T-helper 2 cell treated with Interferon-gamma antibody and Interleukin-4, amounts not matched to agents 5 μg/mL and 100 μg/mL, for 36 hours (primary cell): ENCODE results near the gene AP3S1.
A peak's percentile ranks its signal among the peaks of the same experiment; 100 is the strongest.
"Not testable (repeated sequence)": the region's sequence is repeated elsewhere in the genome, so short reads cannot be mapped to it uniquely, and the experiment has no call there.

Source experiments
- DNase-seq: peaks from one replicate; pipeline ENCODE4 v3.0.0; 2021; ENCODE audit warnings: low spot score
- H3K27ac Mint-ChIP-seq: one replicate; pipeline ENCODE4 v1.8.0; 2021; ENCODE audit warnings: mild to moderate bottlenecking, mixed read lengths
- H3K27me3 Mint-ChIP-seq: one replicate; pipeline ENCODE4 v1.8.0; 2021; ENCODE audit warnings: low read depth, mixed read lengths
- H3K36me3 Mint-ChIP-seq: one replicate; pipeline ENCODE4 v1.8.0; 2021; ENCODE audit warnings: low read depth, mixed read lengths
- H3K4me1 Mint-ChIP-seq: one replicate; pipeline ENCODE4 v1.8.0; 2021; ENCODE audit warnings: low read depth, mixed read lengths
- H3K4me3 Mint-ChIP-seq: one replicate; pipeline ENCODE4 v1.8.0; 2022; ENCODE audit warnings: mild to moderate bottlenecking, moderate library complexity, mixed read lengths
- H3K9me3 Mint-ChIP-seq: one replicate; pipeline ENCODE4 v1.8.0; 2021; ENCODE audit warnings: mixed read lengths

AP3S1 gene

GRCh38 chr5:115813719-115814118 is 28.0 kb upstream of the AP3S1 start:
- Mint-ChIP-seq H3K27ac (peak overlapping the region; percentile 47), H3K4me3 (no peak overlapping the region), H3K36me3 (no peaks in the 10 kb centered on the region), H3K9me3 (no peaks in the 10 kb centered on the region), H3K4me1 (peaks cover 35% of the 10 kb centered on the region), H3K27me3 (peaks cover 77% of the 10 kb centered on the region)
- DNase-seq = no peak

GRCh38 chr5:115815006-115815692 is 26.6 kb upstream of the AP3S1 start:
- DNase-seq = no peak
- peak overlapping the region; percentile 60 for H3K4me3 Mint-ChIP-seq
- no peaks in the 10 kb centered on the region for H3K9me3 Mint-ChIP-seq
- H3K36me3 Mint-ChIP-seq = no peaks in the 10 kb centered on the region
- peaks cover 24% of the 10 kb centered on the region for H3K4me1 Mint-ChIP-seq
- peak overlapping the region; percentile 28 for H3K27ac Mint-ChIP-seq
- H3K27me3 Mint-ChIP-seq = peaks cover 84% of the 10 kb centered on the region

- no peak overlapping the region for H3K27ac Mint-ChIP-seq
- no peak for DNase-seq
- no peaks in the 10 kb centered on the region for H3K9me3 Mint-ChIP-seq
- peak overlapping the region; percentile 72 for H3K4me3 Mint-ChIP-seq
- peaks cover 85% of the 10 kb centered on the region for H3K27me3 Mint-ChIP-seq
- peaks cover 23% of the 10 kb centered on the region for H3K4me1 Mint-ChIP-seq
- no peaks in the 10 kb centered on the region for H3K36me3 Mint-ChIP-seq
Observed at GRCh38 chr5:115815693-115816225, 26.0 kb upstream of the AP3S1 start.

GRCh38 chr5:115816226-115817081 is 25.3 kb upstream of the AP3S1 start, which contains the start of gene CDO1:
CDO1 (minus strand) TSS chr5:115816659; CDS start chr5:115816397, 262 bp downstream.
- Mint-ChIP-seq H3K27me3 (peaks cover 84% of the 10 kb centered on the region), H3K9me3 (no peaks in the 10 kb centered on the region), H3K27ac (peak within 1 kb of the TSS; percentile 9), H3K36me3 (no peaks in the 10 kb centered on the region), H3K4me3 (peak within 1 kb of the TSS; percentile 72), H3K4me1 (peaks cover 22% of the 10 kb centered on the region)
- DNase-seq = no peak

DNA sequence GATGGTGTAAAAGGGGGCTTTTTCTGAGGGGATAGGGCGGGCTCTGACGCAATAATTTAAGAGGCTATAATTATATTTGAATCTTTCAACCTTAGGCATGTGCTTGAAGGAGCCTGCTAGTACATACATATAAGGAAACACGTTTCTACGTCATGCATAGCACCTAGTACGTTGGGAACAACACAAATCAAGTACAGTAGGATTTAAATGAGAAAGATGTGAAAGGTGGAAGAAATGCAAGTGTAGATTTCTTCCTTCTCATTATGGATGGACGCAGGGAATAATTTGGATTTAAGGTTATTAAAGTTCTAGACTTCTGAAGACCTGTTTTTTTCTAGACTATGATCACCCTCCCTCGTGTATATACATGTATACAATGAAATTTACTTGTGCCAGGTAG is 24.3 kb upstream of the AP3S1 start:
- DNase-seq = no peak
- H3K4me3 Mint-ChIP-seq = no peak overlapping the region
- peaks cover 22% of the 10 kb centered on the region for H3K4me1 Mint-ChIP-seq
- no peaks in the 10 kb centered on the region for H3K9me3 Mint-ChIP-seq
- no peak overlapping the region for H3K27ac Mint-ChIP-seq
- H3K27me3 Mint-ChIP-seq = peaks cover 81% of the 10 kb centered on the region
- H3K36me3 Mint-ChIP-seq = no peaks in the 10 kb centered on the region

- Mint-ChIP-seq H3K36me3 (no peaks in the 10 kb centered on the region), H3K4me3 (no peak overlapping the region), H3K27me3 (peaks cover 73% of the 10 kb centered on the region), H3K9me3 (peaks cover 7% of the 10 kb centered on the region), H3K4me1 (peaks cover 19% of the 10 kb centered on the region), H3K27ac (no peak overlapping the region)
- DNase-seq = no peak
Observed at GRCh38 chr5:115818821-115819220, 22.9 kb upstream of the AP3S1 start.

- DNase-seq = no peak
- no peak overlapping the region for H3K27ac Mint-ChIP-seq
- no peaks in the 10 kb centered on the region for H3K36me3 Mint-ChIP-seq
- peaks cover 13% of the 10 kb centered on the region for H3K9me3 Mint-ChIP-seq
- peaks cover 56% of the 10 kb centered on the region for H3K27me3 Mint-ChIP-seq
- peaks cover 4% of the 10 kb centered on the region for H3K4me1 Mint-ChIP-seq
- no peak overlapping the region for H3K4me3 Mint-ChIP-seq
Observed at GRCh38 chr5:115820846-115821245, 20.9 kb upstream of the AP3S1 start.

DNA sequence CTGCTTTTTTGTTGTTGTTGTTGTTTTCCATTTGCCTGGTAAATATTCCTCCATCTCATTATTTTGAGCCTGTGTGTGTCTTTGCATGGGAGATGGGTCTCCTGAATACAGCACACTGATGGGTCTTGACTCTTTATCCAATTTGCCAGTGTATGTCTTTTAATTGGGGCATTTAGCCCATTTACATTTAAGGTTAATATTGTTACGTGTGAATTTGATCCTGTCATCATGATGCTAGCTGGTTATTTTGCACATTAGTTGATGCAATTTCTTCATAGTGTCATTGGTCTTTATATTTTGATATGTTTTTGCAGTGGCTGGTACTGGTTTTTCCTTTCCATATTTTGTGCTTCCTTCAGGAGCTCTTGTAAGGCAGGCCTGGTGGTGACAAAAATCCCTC is 16.8 kb upstream of the AP3S1 start:
- H3K27ac Mint-ChIP-seq, H3K4me3 Mint-ChIP-seq, DNase-seq, H3K4me1 Mint-ChIP-seq: not testable (repeated sequence)
- Mint-ChIP-seq H3K27me3 (peaks cover 25% of the 10 kb centered on the region), H3K9me3 (peaks cover 20% of the 10 kb centered on the region), H3K36me3 (peaks cover 25% of the 10 kb centered on the region)

DNA sequence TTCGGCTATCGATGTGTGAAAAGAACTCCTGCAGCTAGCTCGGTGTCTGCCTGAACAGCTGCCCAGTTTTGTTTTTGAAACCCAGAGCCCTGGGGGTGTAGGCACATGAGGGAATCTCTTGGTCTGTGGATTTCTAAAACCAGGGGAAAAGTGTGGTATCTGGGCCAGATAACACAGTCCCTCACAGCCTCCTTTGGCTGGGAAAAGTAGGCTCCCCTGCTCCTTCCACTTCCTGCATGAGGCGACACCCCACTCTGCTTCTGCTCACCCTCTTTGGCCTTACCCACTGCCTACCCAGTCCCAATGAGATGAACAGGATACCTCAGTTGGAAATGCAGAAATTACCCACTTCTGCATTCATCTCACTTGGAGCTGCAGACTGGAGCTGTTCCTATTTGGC is 15.8 kb upstream of the AP3S1 start:
- Mint-ChIP-seq H3K9me3 (peaks cover 20% of the 10 kb centered on the region), H3K4me1 (no peaks in the 10 kb centered on the region), H3K4me3 (no peak overlapping the region), H3K27ac (no peak overlapping the region), H3K27me3 (peaks cover 17% of the 10 kb centered on the region), H3K36me3 (peaks cover 28% of the 10 kb centered on the region)
- DNase-seq = no peak

- peaks cover 8% of the 10 kb centered on the region for H3K9me3 Mint-ChIP-seq
- H3K4me3 Mint-ChIP-seq = no peak overlapping the region
- H3K27me3 Mint-ChIP-seq = no peaks in the 10 kb centered on the region
- no peak for DNase-seq
- no peak overlapping the region for H3K27ac Mint-ChIP-seq
- H3K36me3 Mint-ChIP-seq = peaks cover 49% of the 10 kb centered on the region
- H3K4me1 Mint-ChIP-seq = peaks cover 4% of the 10 kb centered on the region
Observed at GRCh38 chr5:115829913-115830312, 11.8 kb upstream of the AP3S1 start.

GRCh38 chr5:115831163-115831768 is 10.5 kb upstream of the AP3S1 start:
- Mint-ChIP-seq H3K27ac (no peak overlapping the region), H3K4me1 (peaks cover 4% of the 10 kb centered on the region), H3K27me3 (no peaks in the 10 kb centered on the region), H3K36me3 (peaks cover 60% of the 10 kb centered on the region), H3K9me3 (peaks cover 6% of the 10 kb centered on the region), H3K4me3 (no peak overlapping the region)
- no peak for DNase-seq

DNA sequence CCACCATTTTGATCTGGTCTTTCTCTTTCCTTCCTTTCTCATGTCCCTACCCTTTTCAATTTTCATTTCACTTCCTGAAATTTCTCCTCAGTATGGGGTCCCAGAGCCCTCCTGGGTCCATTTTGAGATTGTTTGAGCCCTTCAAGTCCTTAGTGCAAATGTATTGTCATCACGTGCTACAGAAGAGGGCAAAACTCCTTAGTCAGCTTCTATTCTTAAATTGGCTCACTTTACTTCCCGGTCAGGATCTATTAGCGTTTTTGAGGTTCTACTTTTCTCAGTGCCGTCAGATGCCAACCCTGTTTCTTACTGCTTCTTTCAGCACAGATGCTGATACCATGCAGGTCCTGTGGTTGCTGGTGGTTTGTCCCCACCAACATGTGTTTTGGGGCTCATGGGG is 6.3 kb upstream of the AP3S1 start:
- no peaks in the 10 kb centered on the region for H3K27me3 Mint-ChIP-seq
- H3K4me3 Mint-ChIP-seq = no peak overlapping the region
- no peaks in the 10 kb centered on the region for H3K9me3 Mint-ChIP-seq
- no peak overlapping the region for H3K27ac Mint-ChIP-seq
- peaks cover 24% of the 10 kb centered on the region for H3K4me1 Mint-ChIP-seq
- peaks cover 62% of the 10 kb centered on the region for H3K36me3 Mint-ChIP-seq
- no peak for DNase-seq

GRCh38 chr5:115838885-115839518 is 2.7 kb upstream of the AP3S1 start:
- no peak overlapping the region for H3K27ac Mint-ChIP-seq
- no peaks in the 10 kb centered on the region for H3K9me3 Mint-ChIP-seq
- DNase-seq = no peak
- peaks cover 50% of the 10 kb centered on the region for H3K36me3 Mint-ChIP-seq
- no peaks in the 10 kb centered on the region for H3K27me3 Mint-ChIP-seq
- H3K4me3 Mint-ChIP-seq = peak overlapping the region; percentile 97
- peaks cover 33% of the 10 kb centered on the region for H3K4me1 Mint-ChIP-seq
